Measurements from ENCODE around the gene ARPC1A.
"Not testable (repeated sequence)": the region's sequence is repeated elsewhere in the genome, so short reads cannot be mapped to it uniquely, and the experiment has no call there.

ARPC1A gene

DNA sequence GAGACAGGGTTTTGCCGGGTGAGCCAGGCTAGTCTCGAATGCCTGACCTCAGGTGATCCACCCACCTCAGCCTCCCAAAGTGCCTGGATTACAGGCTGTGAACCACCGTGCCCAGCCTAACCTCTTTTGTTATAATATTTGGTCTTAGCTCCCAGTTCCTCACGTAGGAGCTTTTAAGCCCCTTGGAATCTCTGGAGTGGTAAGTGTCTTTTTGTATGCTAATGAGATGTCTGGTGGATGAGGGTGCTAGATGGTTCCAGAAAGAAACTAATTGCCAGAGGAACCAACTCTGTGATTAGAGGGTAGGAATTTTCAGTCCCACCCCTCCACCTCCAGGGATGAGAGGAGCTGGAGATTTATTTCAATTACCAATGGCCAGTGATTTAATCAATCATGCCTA is 5.3 kb upstream of the ARPC1A start:
- DNase-seq (ENCODE audit: low read depth in 2 of 2, low spot score in 1 of 2) = no peak

DNA sequence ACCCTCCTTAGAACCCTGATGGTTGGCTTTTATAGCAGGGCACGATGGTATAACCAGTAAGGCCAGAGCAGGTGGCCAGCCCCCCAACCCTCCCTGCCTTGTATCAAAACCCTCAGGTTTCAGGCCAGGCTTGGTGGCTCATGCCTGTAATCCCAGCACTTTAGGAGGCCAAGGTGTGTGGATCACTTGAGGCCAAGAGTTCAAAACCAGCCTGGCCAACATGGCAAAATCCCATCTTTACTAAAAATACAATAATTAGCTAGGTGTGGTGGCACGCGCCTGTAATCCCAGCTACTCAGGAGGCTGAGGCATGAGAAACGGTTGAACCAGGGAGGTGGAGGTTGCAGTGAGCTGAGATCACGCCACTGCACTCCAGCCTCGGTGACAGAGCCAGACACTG is 3.0 kb upstream of the ARPC1A start:
- DNase-seq (ENCODE audit: low read depth in 2 of 2, low spot score in 1 of 2) = not testable (repeated sequence)

DNA sequence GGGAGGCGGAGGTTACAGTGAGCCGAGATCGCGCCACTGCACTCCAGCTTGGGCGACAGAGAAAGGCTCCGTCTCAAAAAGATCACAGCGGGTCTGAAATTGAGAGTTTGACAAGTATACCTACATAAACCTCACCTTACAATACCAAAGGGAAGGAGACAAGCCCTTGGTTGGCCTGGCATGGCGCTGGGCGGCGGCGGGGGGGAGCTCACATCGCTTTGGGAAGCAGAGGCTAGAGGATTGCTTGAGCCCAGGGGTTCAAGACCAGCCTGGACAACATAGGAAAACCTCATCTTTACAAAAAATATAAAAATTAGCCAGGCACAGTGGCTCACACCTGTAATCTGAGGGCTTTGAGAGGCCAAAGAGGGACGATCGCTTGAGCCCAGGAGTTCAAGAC is 1.1 kb upstream of the ARPC1A start:
- no peak for DNase-seq (ENCODE audit: low read depth in 2 of 2, low spot score in 1 of 2)

DNA sequence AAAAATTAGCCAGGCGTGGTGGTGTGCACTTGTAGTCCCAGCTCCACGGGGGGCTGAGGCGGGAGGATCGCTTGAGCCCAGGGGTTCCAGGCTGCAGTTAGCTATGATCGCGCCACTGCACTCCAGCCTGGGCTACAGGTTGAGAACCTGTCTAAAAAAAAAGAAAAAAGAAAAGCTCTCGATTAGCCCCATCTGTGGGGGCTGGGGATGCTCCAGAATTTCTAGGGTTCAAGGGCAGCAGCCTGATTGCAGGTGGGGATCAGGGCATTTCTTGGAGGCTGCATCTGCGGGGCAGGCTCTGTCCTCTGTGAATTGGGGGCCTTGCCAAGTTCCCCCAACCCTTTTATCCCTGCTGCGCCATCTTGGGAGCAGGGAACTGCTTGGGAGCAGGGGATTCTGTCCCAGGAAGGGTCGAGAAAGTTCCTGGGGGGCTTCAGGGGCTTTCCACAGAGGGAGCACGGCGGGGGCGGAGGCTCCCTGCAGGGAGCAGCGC is 651 bp upstream of the ARPC1A start:
- no peak for DNase-seq (ENCODE audit: low read depth in 2 of 2, low spot score in 1 of 2)

DNA sequence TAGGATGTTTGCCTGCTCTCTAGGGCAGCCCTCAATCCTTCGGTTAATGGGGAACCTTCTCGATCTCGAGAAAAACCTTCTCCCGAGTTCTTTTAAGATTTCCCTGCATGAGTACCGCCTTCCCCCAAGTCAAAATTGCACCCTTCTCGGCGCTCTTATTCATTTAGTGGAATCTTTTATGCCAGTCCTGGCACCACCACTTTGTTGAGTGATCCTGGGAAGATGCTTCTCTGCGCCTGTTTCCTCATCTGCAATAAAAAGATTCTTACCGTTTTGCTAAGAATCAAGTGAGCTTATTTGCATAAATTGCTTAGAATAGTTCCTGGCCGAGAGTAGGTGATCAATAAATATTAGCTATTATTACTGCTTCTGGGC is 697 bp downstream of the ARPC1A start:
- DNase-seq (ENCODE audit: low read depth in 2 of 2, low spot score in 1 of 2) = no peak

DNA sequence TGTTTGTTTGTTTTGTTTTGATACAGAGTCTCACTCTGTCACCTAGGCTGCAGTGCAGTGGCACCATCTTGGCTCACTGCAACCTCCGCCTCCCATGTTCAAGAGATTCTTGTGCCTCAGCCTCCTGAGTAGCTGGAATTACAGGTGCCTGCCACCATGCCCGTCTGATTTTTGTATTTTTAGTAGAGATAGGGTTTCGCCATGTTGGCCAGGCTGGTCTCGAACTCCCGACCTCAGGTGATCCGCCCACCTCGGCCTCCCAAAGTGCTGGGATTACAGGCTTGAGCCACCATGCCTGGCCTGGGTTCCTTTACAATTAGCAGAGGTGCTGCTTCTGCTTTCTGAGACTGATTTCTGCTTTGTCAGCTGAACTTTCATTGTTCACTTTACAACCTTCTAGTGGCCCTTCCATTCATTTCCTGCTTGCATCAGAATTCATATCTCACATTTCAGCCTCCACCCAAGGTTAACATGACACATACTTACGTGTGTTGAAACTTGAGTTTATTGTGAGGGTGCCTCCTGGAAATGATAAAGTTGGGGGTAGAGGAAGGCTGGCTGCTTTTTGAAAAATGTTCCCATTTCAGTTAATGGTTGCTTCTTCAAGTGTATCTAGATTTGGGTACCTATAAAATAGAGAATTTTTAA is 4.7 kb downstream of the ARPC1A start:
- not testable (repeated sequence) for DNase-seq (ENCODE audit: low read depth in 2 of 2, low spot score in 1 of 2)

DNA sequence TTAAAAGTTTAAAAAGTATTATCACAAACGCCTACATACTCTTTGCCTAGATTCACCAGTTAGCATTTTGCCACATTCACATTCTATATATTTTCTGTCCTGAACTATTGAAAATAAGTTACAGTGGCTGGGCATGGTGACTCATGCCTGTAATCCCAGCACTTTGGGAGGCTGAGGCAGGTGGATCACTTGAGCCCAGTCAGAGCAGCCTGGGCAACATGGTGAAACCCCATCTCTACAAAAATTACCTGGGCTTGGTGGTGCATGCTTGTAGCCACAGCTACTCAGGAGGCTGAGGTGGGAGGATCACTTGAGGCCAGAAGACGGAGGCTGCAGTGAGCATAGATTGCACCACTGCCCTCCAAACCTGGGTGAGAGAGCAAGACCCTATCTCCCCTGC is 5.3 kb downstream of the ARPC1A start:
- no peak for DNase-seq (ENCODE audit: low read depth in 2 of 2, low spot score in 1 of 2)

DNA sequence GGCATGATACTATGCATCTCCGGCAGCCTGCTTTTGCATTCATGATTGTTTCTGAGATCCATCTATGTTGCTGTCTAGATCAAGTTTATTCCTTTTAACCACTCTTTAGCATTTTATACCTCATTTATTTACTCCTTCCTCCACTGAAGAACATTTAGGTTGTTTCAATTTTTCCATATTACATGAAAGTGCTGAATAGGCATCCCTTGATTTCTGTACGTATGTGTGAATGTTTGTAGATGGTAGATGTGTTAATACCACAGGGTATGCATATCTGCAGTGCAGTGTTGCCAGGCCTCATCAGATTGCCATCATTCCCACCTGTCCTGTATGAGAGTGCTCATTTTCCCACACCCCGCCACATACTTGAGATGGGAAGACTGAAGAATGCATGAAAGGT is 13.9 kb downstream of the ARPC1A start:
- no peak for DNase-seq (ENCODE audit: low read depth in 2 of 2, low spot score in 1 of 2)

DNA sequence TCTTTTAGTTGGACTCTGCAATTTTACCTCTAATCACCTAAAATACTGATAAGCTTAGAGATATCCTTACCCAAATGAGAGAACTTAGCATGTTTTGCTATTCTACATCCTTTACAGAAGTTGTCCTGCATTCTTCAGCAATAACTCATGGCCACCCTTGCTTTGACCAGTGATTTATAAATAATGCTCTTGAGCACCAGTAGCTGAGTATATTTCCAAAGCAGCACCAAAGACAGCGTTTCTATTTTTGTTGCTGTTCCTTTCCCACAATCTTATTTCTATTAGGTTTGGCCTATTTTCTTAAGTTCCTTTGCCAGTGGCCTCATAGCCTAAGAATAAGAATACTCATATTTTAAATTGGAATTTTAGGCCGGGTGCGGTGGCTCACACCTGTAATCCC is 15.0 kb downstream of the ARPC1A start:
- DNase-seq (ENCODE audit: low read depth in 2 of 2, low spot score in 1 of 2) = no peak

DNA sequence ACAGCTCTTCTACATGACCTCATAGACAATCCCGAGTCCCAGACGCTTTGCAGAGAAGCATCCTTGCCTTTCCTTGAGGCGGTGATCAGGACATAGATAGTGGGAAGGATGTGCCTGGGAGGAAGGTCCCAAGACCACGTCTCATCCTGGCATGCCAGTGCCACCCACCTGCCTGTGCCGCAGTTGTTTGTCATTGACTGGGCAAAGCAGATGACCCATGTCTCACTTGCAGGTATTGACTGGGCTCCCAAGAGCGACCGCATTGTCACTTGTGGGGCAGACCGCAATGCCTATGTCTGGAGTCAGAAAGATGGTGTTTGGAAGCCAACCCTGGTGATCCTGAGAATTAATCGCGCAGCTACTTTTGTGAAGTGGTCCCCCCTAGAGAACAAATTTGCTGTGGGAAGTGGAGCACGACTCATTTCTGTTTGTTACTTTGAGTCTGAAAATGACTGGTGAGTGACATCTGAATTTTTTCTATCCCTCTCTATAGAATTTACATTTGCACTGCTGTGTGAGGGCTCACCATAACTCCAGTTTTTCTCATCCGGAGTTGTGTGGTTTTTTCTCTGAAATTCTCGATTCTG is 18.5 kb downstream of the ARPC1A start:
- DNase-seq (ENCODE audit: low read depth in 2 of 2, low spot score in 1 of 2) = no peak

DNA sequence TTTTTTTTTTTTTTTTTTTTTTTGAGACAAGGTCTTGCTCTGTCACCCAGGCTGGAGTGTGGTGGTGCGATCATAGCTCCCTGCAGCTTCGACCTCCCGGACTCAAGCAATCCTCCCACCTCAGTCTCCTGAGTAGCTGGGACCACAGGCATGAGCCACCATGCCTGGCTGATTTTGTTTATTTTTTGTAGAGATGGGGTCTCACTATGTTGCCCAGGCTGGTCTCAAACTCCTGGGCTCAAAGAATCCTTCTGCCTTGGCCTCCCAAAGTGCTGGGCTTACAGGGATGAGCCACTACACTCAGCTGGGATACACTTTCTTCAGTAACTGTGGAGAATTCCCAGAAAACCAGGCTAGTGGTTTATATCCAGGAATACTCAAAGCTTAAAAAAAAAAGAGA is 24.9 kb downstream of the ARPC1A start:
- DNase-seq (ENCODE audit: low read depth in 2 of 2, low spot score in 1 of 2) = not testable (repeated sequence)

DNA sequence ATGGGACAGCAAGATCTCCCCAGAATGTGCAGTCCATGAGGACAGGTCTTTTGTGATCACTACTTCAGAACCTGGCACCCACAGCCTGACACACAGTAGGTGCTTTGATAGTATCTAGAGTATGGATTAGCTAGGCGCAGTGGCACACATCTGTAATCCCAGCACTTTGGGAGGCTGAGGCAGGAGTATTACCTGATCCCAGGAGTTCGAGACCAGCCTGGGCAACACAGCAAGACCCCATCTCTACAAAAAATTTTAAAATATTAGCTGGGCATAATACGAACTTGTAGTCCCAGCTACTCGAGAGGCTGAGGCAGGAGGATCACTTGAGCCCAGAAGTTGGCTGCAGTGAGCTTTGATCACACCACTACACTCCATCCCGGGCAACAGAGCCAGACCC is 26.5 kb downstream of the ARPC1A start:
- DNase-seq (ENCODE audit: low read depth in 2 of 2, low spot score in 1 of 2) = no peak

DNA sequence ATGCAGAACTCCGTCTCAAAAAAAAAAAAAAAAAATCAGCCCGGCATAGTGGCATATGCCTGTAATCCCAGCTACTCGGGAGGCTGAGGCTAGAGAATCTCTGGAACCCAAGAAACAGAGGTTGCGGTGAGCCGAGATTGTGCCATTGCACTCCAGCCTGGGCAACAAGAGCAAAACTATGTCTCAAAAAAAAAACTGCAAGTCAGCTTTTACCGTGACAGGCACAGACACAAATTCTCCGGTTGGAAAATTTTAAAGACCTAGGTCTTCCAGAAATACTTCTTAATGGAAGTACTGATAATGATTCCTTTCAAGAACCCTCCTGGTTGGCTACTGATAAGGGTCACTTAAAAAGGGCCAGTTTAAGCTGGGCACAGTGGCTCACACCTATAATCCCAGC is 29.4 kb downstream of the ARPC1A start:
- DNase-seq (ENCODE audit: low read depth in 2 of 2, low spot score in 1 of 2) = no peak

DNA sequence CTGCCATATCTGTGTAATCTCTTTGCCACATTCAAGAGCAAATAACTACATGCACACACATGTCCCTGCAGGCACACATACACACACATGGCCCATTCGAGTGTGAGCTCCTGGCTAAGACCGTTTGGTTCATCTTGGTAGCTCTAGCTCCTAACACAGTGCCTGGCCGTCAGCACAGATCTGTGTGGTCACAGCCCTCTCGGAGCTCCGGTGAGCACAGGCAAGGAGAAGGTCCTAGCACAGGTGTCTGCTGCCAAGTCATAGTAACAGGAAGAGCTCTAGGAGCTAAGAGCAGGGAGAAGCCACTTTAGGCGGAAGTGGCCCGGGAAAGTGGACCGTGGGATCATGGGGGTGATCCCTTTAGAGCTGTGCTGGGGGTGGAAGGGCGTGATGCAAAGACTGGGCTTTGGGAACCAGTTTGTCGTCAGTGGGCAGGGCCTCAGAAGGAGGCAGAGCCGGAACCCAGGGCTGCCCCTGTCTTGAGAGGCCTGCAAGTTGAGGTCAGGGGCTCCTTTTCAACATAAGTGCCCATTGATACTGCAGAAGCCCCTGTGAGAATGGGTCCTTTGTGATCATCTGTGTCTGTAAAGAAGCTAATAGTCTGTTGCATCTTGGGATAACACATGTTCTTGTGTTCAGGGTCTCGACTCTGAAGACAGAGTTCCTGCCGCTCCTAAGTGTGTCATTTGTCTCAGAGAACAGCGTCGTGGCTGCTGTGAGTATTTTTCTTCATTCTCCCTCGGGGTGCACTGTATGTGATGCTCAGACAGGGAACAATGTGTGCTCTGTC is 32.2 kb downstream of the ARPC1A start:
- DNase-seq (ENCODE audit: low read depth in 2 of 2, low spot score in 1 of 2) = no peak

DNA sequence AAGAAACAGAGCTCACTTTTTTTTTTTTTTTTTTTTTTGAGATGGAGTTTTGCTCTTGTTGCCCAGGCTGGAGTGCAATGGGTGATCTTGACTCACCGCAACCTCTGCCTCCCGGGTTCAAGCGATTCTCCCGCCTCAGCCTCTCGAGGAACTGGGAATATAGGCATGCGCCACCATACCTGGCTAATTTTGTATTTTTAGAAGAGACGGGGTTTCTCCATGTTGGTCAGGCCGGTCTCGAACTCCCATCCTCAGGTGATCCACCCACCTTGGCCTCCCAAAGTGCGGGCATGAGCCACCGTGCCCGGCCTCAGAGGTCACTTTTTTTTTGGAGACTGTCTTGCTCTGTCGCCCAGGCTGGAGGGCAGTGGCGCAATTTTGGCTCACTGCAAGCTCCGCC is 32.8 kb downstream of the ARPC1A start:
- not testable (repeated sequence) for DNase-seq (ENCODE audit: low read depth in 2 of 2, low spot score in 1 of 2)

DNA sequence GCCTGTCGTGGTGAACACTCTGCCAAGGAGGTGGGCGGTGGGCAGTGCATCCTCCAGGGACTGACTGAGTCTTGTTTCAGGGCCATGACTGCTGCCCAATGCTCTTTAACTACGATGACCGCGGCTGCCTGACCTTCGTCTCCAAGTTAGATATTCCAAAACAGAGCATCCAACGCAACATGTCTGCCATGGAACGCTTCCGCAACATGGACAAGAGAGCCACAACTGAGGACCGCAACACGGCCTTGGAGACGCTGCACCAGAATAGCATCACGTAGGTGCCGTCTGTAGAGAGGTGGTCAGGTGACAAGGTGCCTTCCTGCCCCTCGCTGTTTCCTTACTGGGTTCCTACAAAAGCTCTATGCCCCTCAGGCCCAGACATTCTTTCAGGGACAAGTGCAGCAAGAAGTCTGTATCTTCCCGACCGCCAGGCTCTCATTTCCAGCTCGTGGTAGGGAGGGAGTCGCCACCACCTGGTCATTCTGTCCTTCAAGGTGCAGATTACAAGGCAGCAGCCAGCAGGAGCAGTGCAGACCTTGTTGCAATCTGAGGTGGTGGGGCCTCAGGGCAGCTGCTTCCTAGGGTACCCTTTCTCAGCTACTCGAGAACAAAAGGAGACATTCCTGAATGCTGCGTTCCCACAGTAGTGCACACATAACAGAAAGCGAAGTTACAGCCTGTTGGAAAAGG is 33.9 kb downstream of the ARPC1A start:
- no peak for DNase-seq (ENCODE audit: low read depth in 2 of 2, low spot score in 1 of 2)

DNA sequence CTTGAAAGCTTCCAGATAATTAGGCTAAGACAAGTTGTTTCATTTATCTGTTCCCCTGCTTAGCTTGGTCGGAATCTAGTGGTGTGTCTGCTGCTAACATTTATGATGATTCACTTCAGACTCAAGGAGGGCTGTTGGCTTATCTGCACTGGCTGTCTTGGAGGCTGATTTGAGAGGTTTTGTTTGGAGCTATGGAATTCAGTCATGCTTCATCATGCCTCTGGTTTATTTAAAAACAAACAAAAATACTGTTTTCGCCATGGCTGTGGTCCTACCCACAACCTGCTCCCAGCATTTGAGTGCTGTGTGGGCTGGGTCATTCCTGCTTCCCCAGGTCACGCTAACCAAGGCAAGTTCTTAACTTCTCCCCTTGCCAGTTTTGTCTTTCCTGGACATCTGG is 37.1 kb downstream of the ARPC1A start:
- no peak for DNase-seq (ENCODE audit: low read depth in 2 of 2, low spot score in 1 of 2)

DNA sequence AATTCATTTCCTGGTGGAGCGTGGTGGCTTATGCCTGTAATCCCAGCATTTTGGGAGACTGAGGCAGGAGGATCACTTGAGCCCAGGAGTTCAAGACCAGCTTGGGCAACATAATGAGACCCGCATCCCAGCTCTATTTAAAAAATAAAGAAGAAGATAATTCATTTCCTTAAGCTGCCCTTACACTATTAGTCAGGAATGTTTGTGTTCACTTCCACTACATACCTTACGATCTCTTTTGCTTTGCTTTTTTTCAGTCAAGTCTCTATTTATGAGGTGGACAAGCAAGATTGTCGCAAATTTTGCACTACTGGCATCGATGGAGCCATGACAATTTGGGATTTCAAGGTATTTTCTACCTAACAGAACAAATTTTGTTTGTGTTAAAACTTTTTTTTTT is 37.6 kb downstream of the ARPC1A start:
- DNase-seq (ENCODE audit: low read depth in 2 of 2, low spot score in 1 of 2) = no peak

DNA sequence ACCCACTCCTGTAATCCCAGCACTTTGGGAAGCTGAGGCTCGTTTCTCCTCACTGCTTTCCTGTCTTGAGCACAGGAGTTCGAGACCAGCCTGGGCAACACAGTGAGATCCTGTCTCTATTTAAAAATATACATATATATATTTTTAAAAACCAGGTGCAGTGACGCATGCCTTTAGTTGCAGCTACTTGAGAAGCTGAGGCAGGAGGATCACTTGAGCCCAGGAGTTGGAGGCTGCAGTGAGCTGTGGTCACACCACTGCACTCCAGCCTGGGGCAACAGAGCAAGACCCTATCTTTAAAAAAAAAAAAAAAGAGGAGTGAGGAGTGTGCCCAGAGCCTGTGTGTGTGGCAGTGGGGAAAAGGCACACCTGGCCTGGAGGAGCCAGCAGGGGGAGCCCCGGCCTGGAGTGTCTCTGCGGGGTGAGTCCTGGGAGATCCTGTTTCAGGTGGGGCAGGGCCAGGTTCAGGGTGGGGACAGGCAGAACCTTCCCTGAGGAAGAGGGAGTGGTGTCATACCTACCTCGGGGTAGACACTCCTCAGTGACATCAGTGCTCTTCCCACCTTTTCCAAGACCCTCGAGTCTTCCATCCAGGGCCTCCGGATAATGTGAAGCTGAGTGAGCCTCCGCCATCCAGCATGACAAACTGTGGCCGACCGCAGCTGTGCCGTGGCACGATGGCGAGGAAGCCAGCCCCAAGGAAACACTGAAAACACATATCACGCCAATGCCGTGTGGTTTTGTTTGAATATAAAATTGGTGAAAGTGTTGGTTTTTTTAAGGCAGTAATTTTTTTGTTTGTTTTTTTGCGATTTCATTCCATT is 39.8 kb downstream of the ARPC1A start:
- DNase-seq (ENCODE audit: low read depth in 2 of 2, low spot score in 1 of 2) = no peak

DNA sequence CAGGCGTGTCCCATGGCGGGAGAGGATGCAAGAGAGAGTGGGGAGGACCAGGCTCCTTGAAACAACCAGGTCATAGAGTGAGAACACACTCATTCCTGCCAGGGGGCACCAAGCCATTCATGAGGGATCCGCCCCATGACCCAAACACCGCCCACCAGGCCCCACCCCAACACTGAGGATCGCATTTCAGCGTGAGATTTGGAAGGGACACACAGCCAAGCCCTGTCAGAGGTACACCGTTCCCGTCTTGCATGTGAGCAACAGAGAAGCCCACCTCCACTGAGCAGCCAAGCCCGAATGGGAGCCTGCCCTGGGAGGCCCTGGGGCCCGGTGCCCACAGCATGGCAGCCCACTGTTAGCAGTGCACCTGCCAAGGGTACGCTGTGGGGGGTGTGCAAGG is 40.9 kb downstream of the ARPC1A start:
- no peak for DNase-seq (ENCODE audit: low read depth in 2 of 2, low spot score in 1 of 2)
